Ammon's horn (tissue), 1 donor: ENCODE measurements around the gene EDA.

Source experiments
- DNase-seq: peaks from one replicate; pipeline ENCODE4 v3.0.0-alpha.2; 2016; ENCODE audit warnings: low spot score

The EDA gene

GRCh38 chrX:70066646-70067045, 450.7 kb downstream of the EDA start:
- no peak for DNase-seq

- DNase-seq, result no peak
Observed at GRCh38 chrX:70079297-70079696, 463.4 kb downstream of the EDA start.

- DNase-seq, result no peak
Observed at GRCh38 chrX:70079870-70080269, 464.0 kb downstream of the EDA start.

- DNase-seq, result no peak
Observed at GRCh38 chrX:70082723-70083122, 466.8 kb downstream of the EDA start.

- DNase-seq, result no peak
Observed at GRCh38 chrX:70084592-70085240, 468.8 kb downstream of the EDA start.

- DNase-seq, result no peak
Observed at GRCh38 chrX:70087857-70088630, 472.1 kb downstream of the EDA start.

- no peak for DNase-seq
Observed at GRCh38 chrX:70088751-70089150, 472.8 kb downstream of the EDA start.
